Measurements from ENCODE around the gene REST.

- no peak for TF ChIP-seq CTCF (IDR thresholded peaks at IDR 0.05)
- no peak for TF ChIP-seq POLR2A (IDR thresholded peaks at IDR 0.05)
Measured at GRCh38 chr4:56961107-56961500, 53.4 kb downstream of the REST start.

All from suprapubic skin (tissue), 3 donors.